ENCODE measurements around the gene CLGN. TPM values are rescaled to one million over a fixed set of nuclear protein-coding genes. Genes with fewer than 3 reads are reported as not detected.
A peak's percentile ranks its signal among the peaks of the same experiment; 100 is the strongest.

The CLGN gene
- total RNA-seq, 2 experiments from 2014 or later, result not detected

DNA sequence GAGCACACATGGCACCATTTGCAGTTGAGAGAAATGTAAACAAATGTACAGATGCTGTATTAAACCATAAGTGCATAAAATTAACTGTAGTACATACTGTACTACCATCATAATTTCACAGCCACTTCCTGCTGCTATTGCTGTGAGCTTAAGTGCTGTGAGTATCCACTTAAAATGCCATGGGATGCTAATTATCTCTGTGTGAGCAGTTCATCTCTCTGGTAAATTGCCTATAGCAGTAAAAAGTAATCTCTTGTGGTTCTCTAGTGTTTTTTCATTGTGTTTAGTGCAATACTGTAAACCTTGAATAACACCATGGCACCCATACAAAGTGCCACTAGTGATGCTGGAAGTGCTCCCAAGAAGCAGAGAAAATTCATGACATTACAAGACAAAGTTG is 63.9 kb downstream of the CLGN start:
- DNase-seq, result no peak
- Mint-ChIP-seq H3K27ac (no peak overlapping the region), H3K27me3 (no peaks in the 10 kb centered on the region), H3K36me3 (no peaks in the 10 kb centered on the region), H3K4me3 (no peak overlapping the region), H3K9me3 (no peaks in the 10 kb centered on the region), H3K4me1 (no peaks in the 10 kb centered on the region)
- POLR2A ChIA-PET, result no interaction called here
- ATAC-seq (ENCODE audit: low read depth), result no peak

DNA sequence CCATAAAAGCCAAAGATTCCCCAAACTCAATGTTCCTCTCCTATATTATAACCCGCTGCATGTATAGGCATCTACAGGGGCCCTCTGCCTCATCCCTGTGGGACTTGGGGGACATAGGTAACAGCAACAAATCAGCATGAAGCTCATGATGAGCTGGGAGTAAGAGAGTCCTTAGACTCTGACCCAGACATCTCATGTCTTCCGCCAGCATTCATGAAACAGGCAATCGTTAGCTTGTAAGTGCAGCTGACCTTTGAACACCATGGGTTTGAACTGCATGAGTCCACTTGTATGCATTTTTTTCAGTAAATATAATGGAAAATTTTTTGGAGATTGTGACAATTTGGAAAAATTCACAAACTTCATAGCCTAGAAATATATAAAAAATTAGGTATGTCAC is 64.4 kb downstream of the CLGN start:
- POLR2A ChIA-PET, result no interaction called here

DNA sequence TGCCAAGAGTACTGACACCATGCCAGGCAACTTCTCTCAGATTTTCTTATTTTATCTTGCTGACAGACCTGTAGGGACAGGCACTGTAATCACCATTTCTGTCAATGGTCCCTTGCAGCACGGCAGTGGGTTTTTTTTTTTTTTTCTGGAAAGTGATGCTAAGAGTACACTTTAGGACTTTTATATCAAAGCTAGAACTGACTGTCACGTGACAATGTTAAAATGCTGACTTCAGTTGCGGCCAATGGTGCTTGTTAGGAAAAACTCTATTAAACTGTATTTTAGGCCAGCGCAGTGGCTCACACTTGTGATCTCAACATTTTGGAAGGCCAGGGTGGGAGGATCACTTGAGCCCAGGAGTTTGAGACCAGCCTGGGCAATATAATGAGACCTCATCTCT is 66.3 kb downstream of the CLGN start:
- Mint-ChIP-seq H3K36me3 (no peaks in the 10 kb centered on the region), H3K4me1 (no peaks in the 10 kb centered on the region), H3K9me3 (no peaks in the 10 kb centered on the region), H3K27me3 (no peaks in the 10 kb centered on the region), H3K4me3 (no peak overlapping the region), H3K27ac (no peak overlapping the region)
- DNase-seq, result no peak
- POLR2A ChIA-PET, result interaction anchor here (1.8 kb wide), 1 partner anchor 13 kb away, joined by 4 read pairs; the partner anchor contains the start of gene SCOC
- ATAC-seq (ENCODE audit: low read depth), result no peak

More for the DNA sequence above, 64.4 kb downstream of the CLGN start:
- no peak overlapping the region for H3K27ac Mint-ChIP-seq
- DNase-seq (no peak), ATAC-seq (ENCODE audit: low read depth) (no peak)
- no peaks in the 10 kb centered on the region for H3K4me1 Mint-ChIP-seq
- H3K27me3 Mint-ChIP-seq, result no peaks in the 10 kb centered on the region
- no peak overlapping the region for H3K4me3 Mint-ChIP-seq
- H3K36me3 Mint-ChIP-seq, result no peaks in the 10 kb centered on the region
- no peaks in the 10 kb centered on the region for H3K9me3 Mint-ChIP-seq

GRCh38 chr4:140359562-140360427 is 67.7 kb downstream of the CLGN start:
- DNase-seq (peak; percentile 51), ATAC-seq (ENCODE audit: low read depth) (peak; percentile 91)
- Mint-ChIP-seq H3K4me1 (no peaks in the 10 kb centered on the region), H3K4me3 (no peak overlapping the region), H3K36me3 (no peaks in the 10 kb centered on the region), H3K27ac (no peak overlapping the region), H3K9me3 (no peaks in the 10 kb centered on the region), H3K27me3 (peaks cover 2% of the 10 kb centered on the region)
- POLR2A ChIA-PET, result interaction anchor here (1.8 kb wide), 1 partner anchor 14 kb away, joined by 4 read pairs; the partner anchor contains the start of gene SCOC

DNA sequence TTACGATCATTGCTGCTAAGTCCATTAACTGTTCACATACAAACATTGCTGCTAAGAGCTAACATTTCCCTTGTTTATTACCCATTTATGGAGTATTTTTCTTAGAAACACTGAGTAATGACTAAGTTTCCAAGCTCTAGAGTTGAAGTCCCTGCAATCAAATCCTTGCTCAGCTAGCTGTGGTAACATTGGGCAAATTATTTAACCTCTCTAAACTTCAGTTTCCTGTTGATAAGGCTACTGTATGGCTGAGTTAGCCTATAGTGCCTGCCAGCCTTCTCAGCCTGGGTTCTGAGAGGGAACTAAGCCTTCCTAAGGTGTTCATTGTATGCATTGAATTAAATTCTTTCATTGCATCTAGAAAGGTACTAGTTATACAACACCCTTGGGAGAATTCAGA is 69.2 kb downstream of the CLGN start:
- no peak overlapping the region for H3K27ac Mint-ChIP-seq
- H3K36me3 Mint-ChIP-seq, result no peaks in the 10 kb centered on the region
- peaks cover 5% of the 10 kb centered on the region for H3K4me1 Mint-ChIP-seq
- no peak overlapping the region for H3K4me3 Mint-ChIP-seq
- DNase-seq (no peak), ATAC-seq (ENCODE audit: low read depth) (no peak)
- no peaks in the 10 kb centered on the region for H3K9me3 Mint-ChIP-seq
- H3K27me3 Mint-ChIP-seq, result peaks cover 2% of the 10 kb centered on the region
- POLR2A ChIA-PET, result no interaction called here

DNA sequence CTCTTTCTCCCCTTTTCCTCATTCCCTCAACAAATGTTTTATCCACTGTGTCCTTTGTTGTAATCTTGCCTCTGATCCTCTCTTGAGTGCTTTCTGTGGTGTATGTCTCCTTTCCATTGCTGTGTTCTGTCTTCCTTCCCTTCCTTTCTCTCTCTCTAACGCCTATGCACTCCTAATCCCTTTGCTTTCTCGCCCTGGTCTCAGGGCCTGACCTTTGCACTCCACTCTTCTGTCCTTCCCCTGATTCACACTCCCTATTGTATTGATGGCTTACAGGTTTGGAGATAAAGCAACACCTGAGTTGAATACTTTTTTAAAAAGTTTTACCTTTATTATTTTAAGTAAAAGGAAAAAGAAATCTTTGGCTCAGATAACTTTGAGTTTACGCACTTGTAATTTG is 69.6 kb downstream of the CLGN start:
- DNase-seq, result no peak
- peaks cover 5% of the 10 kb centered on the region for H3K4me1 Mint-ChIP-seq
- H3K4me3 Mint-ChIP-seq, result no peak overlapping the region
- H3K27me3 Mint-ChIP-seq, result peaks cover 2% of the 10 kb centered on the region
- H3K36me3 Mint-ChIP-seq, result no peaks in the 10 kb centered on the region
- no peaks in the 10 kb centered on the region for H3K9me3 Mint-ChIP-seq
- H3K27ac Mint-ChIP-seq, result no peak overlapping the region
- no peak for ATAC-seq (ENCODE audit: low read depth)
- POLR2A ChIA-PET, result no interaction called here

GRCh38 chr4:140355288-140355687 is 72.2 kb downstream of the CLGN start:
- POLR2A ChIA-PET, result no interaction called here

DNA sequence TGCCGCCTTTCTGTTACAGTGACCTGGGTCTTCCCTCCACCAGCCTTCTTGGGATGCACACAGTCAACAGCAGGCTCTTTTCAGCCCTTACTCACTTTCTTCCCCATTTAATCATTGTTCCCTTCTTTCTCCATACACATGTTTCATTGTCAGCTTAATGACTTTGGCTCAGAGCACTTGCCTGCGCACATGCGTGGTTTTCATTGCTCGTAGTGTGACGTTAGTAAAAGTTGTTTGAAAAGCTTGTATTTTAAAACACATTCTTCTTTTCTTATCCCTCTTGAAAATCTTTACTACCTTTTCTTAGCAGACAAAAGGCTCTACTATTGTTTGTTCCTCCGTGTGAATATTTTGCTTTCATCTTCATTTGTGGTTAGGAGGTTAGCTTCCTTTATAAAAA is 73.7 kb downstream of the CLGN start:
- peak overlapping the region; percentile 40 for H3K4me3 Mint-ChIP-seq

More at GRCh38 chr4:140355288-140355687, 72.2 kb downstream of the CLGN start:
- no peak for DNase-seq
- ATAC-seq (ENCODE audit: low read depth), result no peak
- no peaks in the 10 kb centered on the region for H3K9me3 Mint-ChIP-seq
- no peaks in the 10 kb centered on the region for H3K36me3 Mint-ChIP-seq
- H3K27me3 Mint-ChIP-seq, result peaks cover 2% of the 10 kb centered on the region
- no peak overlapping the region for H3K27ac Mint-ChIP-seq
- H3K4me3 Mint-ChIP-seq, result no peak overlapping the region
- peaks cover 5% of the 10 kb centered on the region for H3K4me1 Mint-ChIP-seq

DNA sequence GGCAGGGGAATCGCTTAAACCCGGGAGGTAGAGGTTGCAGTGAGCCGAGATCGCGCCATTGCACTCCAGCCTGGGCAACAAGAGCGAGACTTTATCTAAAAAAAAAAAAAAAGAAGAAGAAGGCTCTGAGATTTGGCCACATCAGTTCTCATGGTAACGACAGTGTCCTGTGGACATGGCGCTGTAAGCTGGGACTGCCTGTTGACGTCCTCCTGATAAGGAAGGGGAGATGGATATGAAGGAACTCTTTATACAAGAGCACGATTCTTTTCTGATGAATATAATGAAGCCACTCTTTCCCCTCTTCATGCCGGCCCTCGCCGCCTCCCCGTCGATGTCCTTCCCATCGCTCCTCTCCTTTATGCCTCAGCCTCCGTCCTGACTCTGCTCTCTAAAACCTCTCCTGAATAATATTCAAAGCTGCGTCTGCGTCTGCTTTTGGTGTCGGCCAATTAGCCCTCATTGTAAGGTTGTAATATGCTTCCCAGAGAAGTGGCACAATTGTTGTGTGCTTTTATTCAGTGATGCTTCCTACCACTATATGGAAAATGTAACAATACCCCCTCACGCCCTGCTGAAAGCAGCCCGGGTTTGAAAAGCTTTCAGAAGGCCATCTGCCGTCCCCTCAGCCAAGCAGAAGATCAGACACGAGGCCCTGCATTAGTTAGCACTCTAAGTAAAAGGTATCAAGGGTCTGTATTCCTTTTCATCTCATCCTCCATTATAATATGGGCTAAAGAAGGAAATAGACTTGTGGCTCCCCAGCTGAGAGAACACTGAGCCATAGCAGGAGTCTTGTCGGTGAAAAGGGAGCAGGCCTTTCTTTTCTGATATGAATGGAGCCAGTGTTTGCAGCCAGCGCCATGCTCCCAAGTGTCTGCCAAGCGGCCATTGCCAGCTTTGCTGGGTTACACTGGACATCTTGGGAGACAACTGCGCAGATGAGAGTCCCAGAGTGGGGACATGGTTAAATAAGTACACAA is 76.1 kb downstream of the CLGN start:
- DNase-seq (no peak), ATAC-seq (ENCODE audit: low read depth) (no peak)
- POLR2A ChIA-PET, result no interaction called here
- Mint-ChIP-seq H3K4me1 (peaks cover 5% of the 10 kb centered on the region), H3K4me3 (no peak overlapping the region), H3K27me3 (peaks cover 9% of the 10 kb centered on the region), H3K27ac (no peak overlapping the region), H3K36me3 (no peaks in the 10 kb centered on the region), H3K9me3 (no peaks in the 10 kb centered on the region)

More for the DNA sequence above, 73.7 kb downstream of the CLGN start:
- DNase-seq, result no peak
- Mint-ChIP-seq H3K4me1 (peaks cover 5% of the 10 kb centered on the region), H3K27me3 (peaks cover 7% of the 10 kb centered on the region), H3K36me3 (no peaks in the 10 kb centered on the region), H3K9me3 (no peaks in the 10 kb centered on the region), H3K27ac (no peak overlapping the region)
- POLR2A ChIA-PET, result no interaction called here
- ATAC-seq (ENCODE audit: low read depth), result no peak

DNA sequence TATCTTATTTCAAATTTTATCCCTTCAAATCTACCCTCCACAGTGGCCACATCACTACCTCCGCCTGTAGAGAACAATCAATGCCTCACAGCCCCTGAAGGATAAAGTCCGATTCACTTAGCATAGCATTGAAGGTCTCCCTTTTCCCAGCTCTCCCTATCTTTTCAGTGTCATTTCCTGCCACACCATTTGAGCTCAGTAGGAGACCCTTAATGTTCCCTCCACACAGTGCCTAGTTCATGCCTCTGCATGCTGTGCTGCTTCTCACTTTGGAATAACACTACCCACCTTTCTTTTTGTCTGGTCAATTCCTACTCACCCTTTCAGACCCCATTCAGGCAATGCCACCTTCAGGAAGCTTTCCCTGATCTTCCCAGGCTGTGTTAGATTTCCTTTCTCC is 77.6 kb downstream of the CLGN start:
- H3K27ac Mint-ChIP-seq, result no peak overlapping the region
- DNase-seq (no peak), ATAC-seq (ENCODE audit: low read depth) (no peak)
- H3K36me3 Mint-ChIP-seq, result no peaks in the 10 kb centered on the region
- H3K4me1 Mint-ChIP-seq, result peaks cover 5% of the 10 kb centered on the region
- POLR2A ChIA-PET, result no interaction called here
- H3K27me3 Mint-ChIP-seq, result peaks cover 7% of the 10 kb centered on the region
- no peak overlapping the region for H3K4me3 Mint-ChIP-seq
- H3K9me3 Mint-ChIP-seq, result no peaks in the 10 kb centered on the region

DNA sequence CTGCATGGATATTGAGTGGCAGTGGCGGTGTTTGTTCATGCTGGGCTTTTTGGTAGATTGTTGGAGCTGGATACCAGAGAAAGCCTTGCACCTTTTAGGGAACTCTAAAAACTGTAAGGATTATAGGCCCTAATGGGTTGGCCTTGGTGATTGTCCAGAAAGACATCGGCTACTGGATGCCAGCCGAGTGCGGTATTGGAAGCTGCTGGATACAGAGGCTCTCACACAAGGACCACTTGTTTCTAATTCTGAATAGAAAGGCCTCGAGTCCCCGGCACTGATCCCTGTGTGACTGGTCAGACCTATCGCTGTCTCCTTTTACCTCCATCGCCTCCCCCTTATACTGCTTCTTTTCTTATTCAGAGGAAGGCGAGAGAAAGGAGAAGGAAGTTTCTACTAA is 81.3 kb downstream of the CLGN start:
- peaks cover 4% of the 10 kb centered on the region for H3K4me1 Mint-ChIP-seq

DNA sequence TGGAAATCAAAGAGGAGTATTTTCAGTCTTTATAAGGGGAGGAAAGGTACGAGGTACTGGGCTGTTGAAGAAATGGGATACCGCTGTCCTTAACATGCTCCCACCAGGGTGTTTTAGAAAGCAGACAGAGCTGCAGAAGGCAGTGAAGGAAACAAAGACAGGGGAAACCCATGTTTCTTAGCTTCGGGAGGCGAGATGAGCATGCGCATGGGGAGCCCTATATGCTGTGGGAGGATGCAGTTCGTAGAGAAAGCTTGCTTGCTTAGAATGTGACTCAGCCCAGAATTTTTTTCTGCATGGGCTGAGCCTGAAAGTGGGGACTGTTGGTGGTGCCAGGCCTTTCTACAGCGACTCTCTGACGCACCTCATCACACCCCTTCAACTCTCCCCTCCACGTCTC is 82.8 kb downstream of the CLGN start:
- no peak for ATAC-seq (ENCODE audit: low read depth)
- peaks cover 19% of the 10 kb centered on the region for H3K27me3 Mint-ChIP-seq
- H3K9me3 Mint-ChIP-seq, result no peaks in the 10 kb centered on the region
- H3K4me3 Mint-ChIP-seq, result no peak overlapping the region
- H3K27ac Mint-ChIP-seq, result no peak overlapping the region
- POLR2A ChIA-PET, result no interaction called here
- peaks cover 4% of the 10 kb centered on the region for H3K4me1 Mint-ChIP-seq
- no peaks in the 10 kb centered on the region for H3K36me3 Mint-ChIP-seq
- DNase-seq, result no peak

More for the DNA sequence above, 81.3 kb downstream of the CLGN start:
- POLR2A ChIA-PET, result no interaction called here
- Mint-ChIP-seq H3K27ac (no peak overlapping the region), H3K27me3 (peaks cover 21% of the 10 kb centered on the region), H3K4me3 (no peak overlapping the region), H3K9me3 (no peaks in the 10 kb centered on the region), H3K36me3 (no peaks in the 10 kb centered on the region)
- ATAC-seq (ENCODE audit: low read depth) (no peak), DNase-seq (no peak)

GRCh38 chr4:140344101-140344500 is 83.3 kb downstream of the CLGN start:
- POLR2A ChIA-PET, result no interaction called here
- Mint-ChIP-seq H3K27ac (no peak overlapping the region), H3K27me3 (peaks cover 18% of the 10 kb centered on the region), H3K4me3 (no peak overlapping the region), H3K36me3 (no peaks in the 10 kb centered on the region), H3K4me1 (peaks cover 4% of the 10 kb centered on the region), H3K9me3 (no peaks in the 10 kb centered on the region)
- no peak for DNase-seq
- no peak for ATAC-seq (ENCODE audit: low read depth)
